ENCODE measurements around the gene BRAF.

Gene BRAF

GRCh38 chr7:140810385-140810784 lies 114.3 kb downstream of the BRAF start:
- ChIA-PET CTCF (interaction anchor here (0.8 to 5.3 kb wide), 42 partner anchors 8 to 839 kb away, joined by 3 to 118 read pairs (median 6); partner anchors contain the start of genes BRAF and MRPS33), POLR2A (no interaction called here)
- DNase-seq (ENCODE audit: extremely low spot score): no peak
- TF ChIP-seq CTCF (IDR thresholded peaks at IDR 0.05; ENCODE audit: control extremely low read depth, extremely low read depth, low read depth, missing control alignments): no peak

GRCh38 chr7:140778975-140779374 lies 145.8 kb downstream of the BRAF start:
- POLR2A ChIA-PET: no interaction called here
- TF ChIP-seq CTCF (IDR thresholded peaks at IDR 0.05; ENCODE audit: control extremely low read depth, extremely low read depth, low read depth, missing control alignments): no peak
- CTCF ChIA-PET: no interaction called here
- DNase-seq (ENCODE audit: extremely low spot score): no peak

- no peak for DNase-seq (ENCODE audit: extremely low spot score)
- no peak for TF ChIP-seq CTCF (IDR thresholded peaks at IDR 0.05; ENCODE audit: control extremely low read depth, extremely low read depth, low read depth, missing control alignments)
- CTCF ChIA-PET: no interaction called here
- POLR2A ChIA-PET: no interaction called here
Measured at GRCh38 chr7:140778568-140778967, 146.2 kb downstream of the BRAF start.

- ChIA-PET CTCF (interaction anchor here (1.0 to 1.2 kb wide), 2 partner anchors 16 to 29 kb away, joined by 3 to 4 read pairs; no protein-coding TSS in a partner anchor), POLR2A (no interaction called here)
- TF ChIP-seq CTCF (IDR thresholded peaks at IDR 0.05; ENCODE audit: control extremely low read depth, extremely low read depth, low read depth, missing control alignments): no peak
- DNase-seq (ENCODE audit: extremely low spot score): no peak
Measured at GRCh38 chr7:140774371-140774770, 150.4 kb downstream of the BRAF start.

- DNase-seq (ENCODE audit: extremely low spot score): no peak
- TF ChIP-seq CTCF (IDR thresholded peaks at IDR 0.05; ENCODE audit: control extremely low read depth, extremely low read depth, low read depth, missing control alignments): no peak
- POLR2A ChIA-PET: no interaction called here
- CTCF ChIA-PET: no interaction called here
Measured at GRCh38 chr7:140773104-140773503, 151.6 kb downstream of the BRAF start.

GRCh38 chr7:140771826-140772225 lies 152.9 kb downstream of the BRAF start:
- no peak for TF ChIP-seq CTCF (IDR thresholded peaks at IDR 0.05; ENCODE audit: control extremely low read depth, extremely low read depth, low read depth, missing control alignments)
- CTCF ChIA-PET: no interaction called here

DNA sequence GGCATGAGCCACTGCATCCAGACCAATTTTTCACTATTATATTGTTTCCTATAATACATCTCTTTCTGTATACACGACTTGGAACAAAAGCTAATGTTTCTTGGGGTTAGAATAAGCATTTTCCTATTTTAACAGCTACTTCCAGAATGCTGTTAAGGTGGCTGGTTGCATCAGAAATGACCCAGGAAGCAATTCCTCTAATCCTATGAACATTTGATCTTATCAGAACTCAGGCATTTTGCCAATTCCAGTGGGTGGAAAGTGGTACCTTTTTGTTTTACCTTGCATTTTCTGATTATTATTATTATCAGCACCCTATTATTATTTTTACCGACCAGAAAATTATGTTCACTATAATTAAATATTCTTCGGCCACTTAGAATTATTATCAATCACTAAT lies 154.9 kb downstream of the BRAF start:
- CTCF ChIA-PET: interaction anchor here (1.4 to 2.0 kb wide), 2 partner anchors 15 to 41 kb away, joined by 3 to 5 read pairs; no protein-coding TSS in a partner anchor
- no peak for DNase-seq (ENCODE audit: extremely low spot score)
- POLR2A ChIA-PET: no interaction called here
- TF ChIP-seq CTCF (IDR thresholded peaks at IDR 0.05; ENCODE audit: control extremely low read depth, extremely low read depth, low read depth, missing control alignments): no peak

More at GRCh38 chr7:140771826-140772225, 152.9 kb downstream of the BRAF start:
- POLR2A ChIA-PET: no interaction called here
- no peak for DNase-seq (ENCODE audit: extremely low spot score)

All from GM10248 (cell line).